Stimulated activated CD8-positive, alpha-beta memory T cell treated with anti-CD3 and anti-CD28 coated beads, Interleukin-15, amount 100 ng/mL, for 24 hours (primary cell): ENCODE measurements around the gene CCN5.

Experiments used
- DNase-seq: peaks from one replicate; pipeline ENCODE4 v3.0.0-alpha.2; 2020; ENCODE audit warnings: low read depth

CCN5 gene

DNA sequence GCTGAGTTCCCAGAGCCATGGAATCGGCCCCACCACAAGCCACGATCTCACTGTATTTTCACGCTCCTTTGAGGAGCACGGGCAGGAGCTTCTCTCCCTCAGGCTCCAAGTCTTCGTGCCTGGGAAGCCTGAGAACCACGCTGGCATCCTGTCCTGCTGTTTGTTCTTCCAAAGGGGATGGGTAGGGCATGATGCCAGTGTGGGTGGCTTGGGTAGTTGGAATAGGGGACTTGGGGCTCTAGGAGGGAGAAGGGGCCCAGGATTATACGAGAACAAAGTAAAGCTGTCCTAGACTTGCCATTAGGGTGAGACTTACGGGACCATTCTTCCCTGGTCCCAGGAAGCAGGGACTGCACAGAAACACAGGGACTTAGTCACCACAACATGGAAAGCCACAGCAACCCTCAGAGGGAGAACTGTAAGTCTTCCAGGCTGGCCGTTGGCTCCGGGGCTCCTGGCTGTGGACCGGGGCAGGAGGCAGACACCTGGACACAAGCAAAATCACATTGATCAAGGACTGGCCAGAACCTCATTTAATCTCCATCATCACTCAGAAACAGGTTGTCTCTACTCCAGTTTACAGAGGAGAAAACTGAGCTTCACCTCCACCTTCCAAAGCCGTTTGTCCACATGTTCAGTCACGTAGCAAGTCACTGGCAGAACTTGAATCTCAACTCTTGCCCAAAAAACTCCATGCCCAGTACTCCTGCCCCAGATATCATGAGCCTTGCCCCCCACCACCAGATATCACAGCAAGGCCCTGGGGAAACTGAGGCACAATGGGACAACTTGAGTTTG lies 1.3 kb downstream of the CCN5 start:
- no peak for DNase-seq

DNA sequence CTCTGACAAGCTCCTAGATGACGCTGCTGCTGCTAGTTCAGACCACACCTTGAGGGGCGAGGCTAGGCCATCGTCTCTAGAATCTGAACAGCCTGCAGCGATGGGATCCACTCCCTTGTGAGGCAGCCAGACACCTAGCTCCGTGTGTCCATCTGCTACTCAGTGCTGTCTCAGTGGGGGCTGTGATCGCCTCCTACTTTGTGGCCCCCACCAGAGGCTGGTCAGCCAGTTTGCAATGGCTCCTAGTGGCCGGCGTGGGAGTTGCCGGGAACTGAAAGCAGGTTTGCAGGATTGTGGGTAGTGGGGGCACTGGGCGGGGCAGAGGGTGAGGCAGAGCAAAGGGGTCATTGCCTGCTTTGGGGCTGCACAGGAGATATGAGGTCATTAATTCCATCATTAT lies 2.8 kb downstream of the CCN5 start:
- DNase-seq: no peak

DNA sequence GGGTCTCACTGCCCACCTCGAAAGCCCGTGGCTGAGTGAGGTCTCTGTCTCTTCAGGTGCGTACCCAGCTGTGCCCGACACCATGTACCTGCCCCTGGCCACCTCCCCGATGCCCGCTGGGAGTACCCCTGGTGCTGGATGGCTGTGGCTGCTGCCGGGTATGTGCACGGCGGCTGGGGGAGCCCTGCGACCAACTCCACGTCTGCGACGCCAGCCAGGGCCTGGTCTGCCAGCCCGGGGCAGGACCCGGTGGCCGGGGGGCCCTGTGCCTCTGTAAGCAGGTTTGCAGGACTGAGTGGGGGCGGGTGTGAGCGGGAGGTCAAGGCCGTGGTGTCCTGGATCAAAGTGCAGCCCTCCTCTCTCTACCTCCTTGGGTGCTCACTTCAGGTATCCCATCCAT lies 4.7 kb downstream of the CCN5 start:
- no peak for DNase-seq

DNA sequence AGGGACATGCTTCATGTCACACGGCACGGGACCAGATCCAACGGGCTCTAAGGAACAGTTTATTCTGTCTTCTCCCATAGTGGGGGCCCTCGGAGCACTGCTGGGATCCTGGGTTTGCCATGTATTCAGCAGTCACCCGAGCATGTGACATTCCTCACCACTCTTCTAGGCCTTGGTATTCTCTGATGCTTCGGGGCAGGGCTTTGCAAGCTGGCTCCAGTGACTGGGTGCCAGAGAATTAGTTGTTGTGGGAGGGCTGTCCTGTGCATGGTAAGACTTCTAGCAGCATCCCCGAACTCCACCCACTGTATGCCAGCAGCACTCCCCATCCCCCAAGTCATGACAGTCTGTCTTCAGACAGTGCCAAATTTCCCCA lies 5.4 kb downstream of the CCN5 start:
- DNase-seq: no peak

DNA sequence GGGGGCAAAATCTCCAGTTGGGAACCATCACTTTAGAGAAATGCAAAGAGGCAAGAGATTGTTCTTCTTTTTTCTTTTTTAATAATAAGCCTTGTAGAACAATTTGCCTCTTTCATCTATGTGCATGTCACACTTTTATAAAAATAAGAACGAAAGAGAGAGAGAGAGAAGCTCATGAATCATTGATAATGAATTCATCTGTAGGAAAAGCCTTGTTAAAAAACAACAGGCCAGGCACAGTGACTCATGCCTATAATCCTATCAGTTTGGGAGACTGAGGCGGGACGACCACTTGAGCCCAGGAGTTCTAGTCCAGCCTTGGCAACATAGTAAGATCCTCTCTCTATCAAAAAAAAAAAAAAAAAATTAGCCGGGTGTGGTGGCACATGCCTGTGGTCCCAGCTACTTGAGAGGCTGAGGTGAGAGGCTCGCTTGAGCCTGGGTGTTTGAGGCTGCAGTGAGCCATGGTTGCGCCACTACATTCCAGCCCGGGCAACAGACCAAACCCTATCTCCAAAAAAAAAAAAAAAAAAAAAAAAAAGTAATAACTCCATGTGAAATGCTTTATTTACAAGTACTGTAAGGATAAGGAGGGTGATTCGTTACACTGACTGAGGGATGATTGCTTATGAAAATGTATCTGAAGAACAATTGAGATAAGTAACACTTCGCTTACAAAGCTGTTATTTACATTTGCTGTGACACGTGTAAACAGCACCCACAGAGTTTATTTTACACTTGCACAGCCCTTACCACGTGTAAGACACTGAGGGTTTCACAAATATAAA lies 6.0 kb downstream of the CCN5 start:
- no peak for DNase-seq

DNA sequence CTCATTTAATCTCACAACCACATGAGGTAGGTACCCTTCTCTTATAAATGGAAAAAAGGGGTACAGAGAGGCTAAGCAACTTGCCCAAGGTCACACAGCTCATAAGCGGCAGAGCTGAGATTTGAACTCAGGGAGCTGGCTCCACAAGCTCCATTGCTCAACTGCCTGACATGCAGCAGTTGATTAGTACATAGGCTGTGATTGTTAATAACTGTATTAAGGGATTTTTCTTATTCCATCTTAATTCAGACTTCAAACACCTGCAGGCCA lies 6.6 kb downstream of the CCN5 start:
- no peak for DNase-seq

DNA sequence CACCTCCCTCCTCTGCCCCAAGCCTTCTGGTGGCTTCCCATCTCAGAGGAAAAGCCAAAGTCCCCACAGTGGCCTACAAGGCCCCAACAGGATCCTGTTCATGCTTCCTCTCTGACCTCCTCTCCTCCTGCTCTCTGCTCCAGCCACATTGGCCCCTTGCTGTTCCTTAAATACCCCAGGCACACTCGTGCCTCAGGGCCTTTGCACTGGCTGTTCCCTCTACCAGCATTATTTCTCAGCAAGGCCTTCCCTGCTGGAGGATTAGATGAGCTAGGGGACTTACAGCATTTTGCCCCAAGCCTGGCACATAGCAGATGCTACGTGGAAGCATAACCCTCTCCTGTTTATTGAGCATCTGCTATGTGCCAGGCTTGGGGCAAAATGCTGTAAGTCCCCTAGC lies 7.8 kb downstream of the CCN5 start:
- DNase-seq: no peak

DNA sequence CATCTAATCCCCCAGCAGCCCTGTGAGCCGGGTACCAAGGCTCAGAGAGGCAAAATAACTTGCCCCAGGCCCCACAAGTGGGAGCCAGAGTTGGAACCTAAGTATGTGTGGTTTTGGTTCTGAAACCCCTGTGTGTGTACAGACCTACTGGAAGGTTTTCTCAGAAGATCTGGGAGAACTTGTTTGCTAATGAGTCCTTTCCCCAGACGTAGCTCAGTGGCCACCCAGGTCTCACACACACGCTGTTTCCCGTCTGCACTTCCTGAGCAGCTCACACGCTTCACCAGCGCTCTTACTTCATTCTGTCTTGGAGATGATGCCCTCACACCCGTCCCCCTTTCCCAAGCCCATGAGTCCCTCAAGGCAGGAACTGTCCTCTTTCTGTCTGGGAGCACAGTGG lies 8.2 kb downstream of the CCN5 start:
- no peak for DNase-seq

DNA sequence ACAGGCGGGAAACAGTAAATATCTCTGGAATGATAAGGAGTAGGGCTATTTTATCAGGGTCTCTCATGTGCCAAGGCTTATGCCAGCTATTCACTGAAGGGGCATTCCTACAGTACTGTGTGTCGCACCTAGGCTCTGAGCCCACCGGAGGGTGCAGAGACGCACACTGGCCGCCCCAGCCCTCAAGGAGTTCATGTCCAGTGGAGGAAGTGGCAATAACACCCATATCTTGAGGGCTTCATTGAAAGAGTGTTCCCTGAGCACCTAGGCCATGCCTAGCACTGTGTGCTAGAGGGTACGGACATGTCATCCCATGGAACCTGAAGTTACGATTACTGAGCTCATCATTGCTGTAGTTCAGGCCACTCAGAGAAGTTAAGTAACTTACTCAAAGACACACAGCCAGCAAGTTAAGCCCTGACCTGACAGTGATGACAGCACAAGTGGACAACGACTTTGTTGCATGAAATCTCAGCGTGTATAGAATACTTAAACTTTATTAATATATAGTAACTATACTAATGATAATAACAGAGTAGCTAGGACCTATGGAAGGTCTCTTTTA lies 8.7 kb downstream of the CCN5 start:
- no peak for DNase-seq

DNA sequence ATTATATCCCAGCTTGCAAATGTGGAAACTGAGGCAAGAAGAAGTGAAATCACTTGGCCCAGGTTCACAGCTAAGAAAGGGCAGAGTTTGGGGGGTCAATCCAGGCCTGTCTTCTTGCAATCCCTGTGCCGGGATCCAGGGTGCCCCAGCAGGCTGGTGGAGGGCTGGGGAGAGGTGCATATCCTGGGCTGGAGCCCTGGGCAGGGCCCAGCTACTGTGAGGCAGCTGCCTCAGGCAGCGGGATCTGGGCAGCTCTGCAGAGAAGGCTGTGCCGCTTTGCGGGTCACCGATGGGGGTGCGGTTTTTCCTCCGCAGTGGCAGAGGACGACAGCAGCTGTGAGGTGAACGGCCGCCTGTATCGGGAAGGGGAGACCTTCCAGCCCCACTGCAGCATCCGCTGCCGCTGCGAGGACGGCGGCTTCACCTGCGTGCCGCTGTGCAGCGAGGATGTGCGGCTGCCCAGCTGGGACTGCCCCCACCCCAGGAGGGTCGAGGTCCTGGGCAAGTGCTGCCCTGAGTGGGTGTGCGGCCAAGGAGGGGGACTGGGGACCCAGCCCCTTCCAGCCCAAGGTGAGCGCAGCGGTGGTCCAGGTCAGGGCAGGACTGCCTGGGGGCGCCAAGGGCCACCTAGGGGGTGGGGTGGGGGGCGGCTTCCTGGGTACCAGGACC lies 9.4 kb downstream of the CCN5 start:
- no peak for DNase-seq

DNA sequence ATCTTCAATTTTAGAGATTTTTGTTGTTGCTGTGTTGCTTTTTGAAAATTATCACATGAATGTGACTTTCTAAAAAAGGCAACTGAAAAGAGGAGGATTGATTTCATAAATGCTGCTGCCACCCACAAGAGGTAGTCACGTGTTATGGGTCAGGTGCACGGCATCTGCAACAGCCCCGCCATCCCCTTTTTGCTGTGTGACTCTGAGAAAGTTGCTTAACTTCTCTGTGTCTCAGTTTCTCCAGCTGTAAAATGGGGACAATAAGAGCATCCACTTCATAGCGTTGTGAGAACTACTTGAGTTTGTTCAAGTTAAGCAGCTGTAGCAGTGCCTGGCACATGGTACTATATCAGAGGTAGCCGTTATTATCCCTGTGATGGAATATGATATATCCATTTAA lies 10.7 kb downstream of the CCN5 start:
- no peak for DNase-seq

DNA sequence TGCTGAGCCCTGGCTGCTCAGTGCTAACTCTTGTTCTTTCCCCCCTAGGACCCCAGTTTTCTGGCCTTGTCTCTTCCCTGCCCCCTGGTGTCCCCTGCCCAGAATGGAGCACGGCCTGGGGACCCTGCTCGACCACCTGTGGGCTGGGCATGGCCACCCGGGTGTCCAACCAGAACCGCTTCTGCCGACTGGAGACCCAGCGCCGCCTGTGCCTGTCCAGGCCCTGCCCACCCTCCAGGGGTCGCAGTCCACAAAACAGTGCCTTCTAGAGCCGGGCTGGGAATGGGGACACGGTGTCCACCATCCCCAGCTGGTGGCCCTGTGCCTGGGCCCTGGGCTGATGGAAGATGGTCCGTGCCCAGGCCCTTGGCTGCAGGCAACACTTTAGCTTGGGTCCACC lies 11.9 kb downstream of the CCN5 start:
- DNase-seq: no peak

DNA sequence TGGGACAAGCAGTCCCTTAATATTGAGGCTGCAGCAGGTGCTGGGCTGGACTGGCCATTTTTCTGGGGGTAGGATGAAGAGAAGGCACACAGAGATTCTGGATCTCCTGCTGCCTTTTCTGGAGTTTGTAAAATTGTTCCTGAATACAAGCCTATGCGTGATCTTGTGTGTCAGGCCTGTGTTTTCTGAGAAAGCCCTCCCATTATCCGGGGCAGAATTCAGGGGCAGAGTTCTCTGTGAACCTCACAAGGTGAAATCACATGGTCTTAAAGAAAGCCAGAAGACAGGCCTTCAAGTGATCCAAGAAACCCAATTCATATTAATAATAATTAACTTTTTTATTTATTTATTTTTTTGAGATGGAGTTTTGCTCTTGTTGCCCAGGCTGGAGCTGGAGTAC lies 12.5 kb downstream of the CCN5 start:
- no peak for DNase-seq

DNA sequence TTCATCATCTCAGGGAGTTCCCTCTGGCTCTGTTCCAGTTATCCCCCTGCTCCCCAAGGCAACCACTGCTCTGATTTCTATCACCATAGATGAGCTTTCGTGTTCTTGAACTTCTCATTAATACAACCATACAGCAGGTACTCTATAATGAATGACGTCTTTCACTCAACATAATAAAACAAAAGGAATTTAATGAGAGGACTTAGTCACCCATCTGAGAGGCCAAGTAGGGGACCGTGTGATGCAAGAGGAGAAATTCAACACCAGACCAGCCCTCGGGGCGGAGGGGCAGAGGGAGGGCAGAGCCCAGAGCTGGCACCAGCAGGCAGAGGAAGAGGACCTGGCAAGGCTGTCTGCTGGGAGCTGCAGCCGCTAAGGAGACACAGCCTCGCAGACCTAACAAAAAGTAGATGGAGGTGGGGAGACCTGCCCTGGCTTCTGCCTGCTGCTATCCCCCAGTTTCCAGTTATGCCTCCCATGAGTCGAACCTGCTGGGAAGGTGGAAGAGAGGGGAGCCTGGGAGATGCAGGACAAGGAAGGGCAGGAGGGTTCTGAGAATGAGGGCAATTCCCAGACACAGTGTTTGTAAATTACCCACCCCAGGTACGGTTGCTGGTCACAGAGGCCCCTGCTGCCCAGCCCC lies 13.8 kb downstream of the CCN5 start:
- no peak for DNase-seq

DNA sequence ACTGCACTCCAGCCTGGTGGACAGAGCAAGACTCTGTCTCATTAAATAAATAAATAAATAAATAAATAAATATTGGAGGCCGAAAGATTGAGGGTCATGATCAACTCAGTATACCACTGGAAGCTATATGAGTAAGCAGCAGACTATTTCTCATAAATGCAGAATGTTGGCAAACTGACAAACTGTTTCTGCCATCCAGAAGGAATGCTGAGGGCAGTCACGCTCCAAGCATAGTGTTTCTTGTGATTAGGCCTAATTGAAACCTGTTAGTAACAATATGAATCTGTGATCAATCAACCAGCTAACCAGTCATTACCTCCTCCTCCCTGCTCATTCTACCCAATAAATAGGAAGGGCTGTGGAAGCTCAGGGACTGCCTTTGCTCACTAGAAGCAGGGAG lies 15.3 kb downstream of the CCN5 start:
- DNase-seq: no peak

DNA sequence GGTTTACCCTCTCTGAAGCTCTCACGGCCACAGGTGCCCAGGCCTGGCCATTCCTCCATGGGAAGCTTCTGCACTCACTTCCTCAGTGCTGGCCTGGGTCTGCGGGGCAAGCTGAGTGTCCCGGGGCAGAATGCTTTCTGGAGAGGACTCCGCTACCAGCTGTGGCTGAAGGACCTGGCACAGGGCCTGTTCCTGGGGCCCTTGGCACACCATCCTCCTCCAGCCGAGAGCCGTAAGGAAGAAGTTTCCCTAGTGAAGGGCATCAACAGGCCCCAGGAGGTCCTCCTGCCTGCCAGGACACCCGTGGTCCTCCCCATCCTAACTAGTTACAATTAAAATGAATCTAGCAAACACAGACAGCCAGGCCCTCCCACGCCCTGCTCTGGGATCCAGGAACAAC lies 16.5 kb downstream of the CCN5 start:
- DNase-seq: no peak

DNA sequence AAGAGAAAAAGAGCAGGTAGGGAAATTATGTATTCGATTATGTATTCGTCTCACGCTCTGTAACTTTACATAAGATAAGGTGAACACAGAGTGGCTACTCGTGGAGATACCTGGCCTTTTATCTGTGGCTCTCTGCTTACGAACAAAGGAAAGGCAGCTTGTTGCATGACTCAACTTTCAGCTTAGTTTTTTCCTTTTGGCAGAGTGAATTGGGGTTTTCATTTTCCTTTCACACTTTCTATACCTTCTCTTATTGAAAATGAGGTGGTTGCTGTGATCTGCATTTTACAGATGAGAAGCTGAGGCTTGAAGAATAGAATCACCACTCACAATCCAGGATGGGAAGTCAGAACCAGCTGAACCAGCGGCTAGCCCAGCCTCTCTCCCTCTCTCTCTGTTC lies 17.2 kb downstream of the CCN5 start:
- no peak for DNase-seq

DNA sequence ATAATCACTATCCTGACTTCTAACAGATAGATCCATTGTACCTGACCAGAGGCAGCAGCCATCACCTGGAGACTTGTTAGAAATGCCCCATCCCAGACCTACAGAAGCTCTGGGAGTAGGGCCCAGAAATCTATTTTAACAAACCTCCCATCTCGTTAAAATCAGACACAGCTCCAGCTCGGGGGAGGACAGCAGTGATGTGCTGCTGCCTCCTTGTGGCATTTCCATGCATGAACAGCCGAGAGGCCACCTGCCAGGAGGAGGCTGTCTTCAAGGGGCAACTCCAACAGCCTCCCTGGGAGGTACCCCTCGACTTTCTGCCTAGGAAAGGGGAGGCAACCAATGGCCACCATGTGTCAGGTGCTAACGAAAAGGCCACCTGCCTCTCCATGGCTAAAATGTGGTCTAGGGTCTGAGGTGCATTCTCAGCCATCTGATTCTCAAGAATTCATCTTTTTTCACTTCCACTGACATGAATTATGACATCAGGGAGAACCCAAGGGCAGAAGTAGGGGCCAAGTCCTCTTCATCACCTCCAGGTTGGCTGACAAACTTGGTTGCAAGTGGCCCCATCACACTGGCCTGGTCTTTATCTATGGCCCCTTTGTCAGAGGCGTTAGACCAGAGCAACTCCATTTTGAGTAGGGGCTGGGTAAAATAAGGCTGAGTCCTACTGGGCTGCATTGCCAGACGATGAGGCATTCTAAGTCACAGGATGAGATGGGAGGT lies 18.3 kb downstream of the CCN5 start:
- DNase-seq: peak; percentile 13

DNA sequence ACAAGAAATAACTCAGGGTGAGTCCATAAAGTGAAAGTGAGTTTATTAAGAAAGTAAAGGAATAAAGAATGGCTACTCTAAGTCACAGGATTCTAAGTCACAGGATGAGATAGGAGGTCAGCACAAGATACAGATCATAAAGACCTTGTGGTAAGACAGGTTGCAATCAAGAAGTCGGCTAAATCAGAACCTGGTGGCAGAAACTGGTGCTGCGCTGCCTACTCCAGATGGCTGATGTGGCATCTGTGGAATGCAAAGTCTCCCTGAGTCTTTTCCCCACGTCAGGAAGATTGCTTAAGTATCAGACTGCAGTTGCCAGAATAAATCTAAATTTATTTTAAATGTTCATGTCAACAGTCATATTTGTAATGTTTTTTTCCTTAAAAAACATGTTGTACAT lies 19.8 kb downstream of the CCN5 start:
- no peak for DNase-seq

DNA sequence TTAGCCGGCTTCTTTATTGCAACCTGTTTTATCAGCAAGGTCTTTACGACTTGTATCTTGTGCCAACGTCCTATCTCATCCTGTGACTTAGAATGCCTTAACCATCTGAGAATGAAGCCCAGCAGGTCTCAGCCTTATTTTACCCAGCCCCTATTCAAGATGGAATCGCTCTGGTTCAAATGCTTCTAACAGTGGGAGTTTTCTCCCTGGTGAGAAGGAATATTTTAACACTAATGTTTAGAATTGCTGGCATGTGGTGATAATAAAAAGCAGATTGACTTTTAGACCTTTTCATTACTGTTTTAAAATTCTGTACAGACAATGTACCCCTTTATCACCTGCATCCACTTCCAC lies 20.6 kb downstream of the CCN5 start:
- no peak for DNase-seq

DNA sequence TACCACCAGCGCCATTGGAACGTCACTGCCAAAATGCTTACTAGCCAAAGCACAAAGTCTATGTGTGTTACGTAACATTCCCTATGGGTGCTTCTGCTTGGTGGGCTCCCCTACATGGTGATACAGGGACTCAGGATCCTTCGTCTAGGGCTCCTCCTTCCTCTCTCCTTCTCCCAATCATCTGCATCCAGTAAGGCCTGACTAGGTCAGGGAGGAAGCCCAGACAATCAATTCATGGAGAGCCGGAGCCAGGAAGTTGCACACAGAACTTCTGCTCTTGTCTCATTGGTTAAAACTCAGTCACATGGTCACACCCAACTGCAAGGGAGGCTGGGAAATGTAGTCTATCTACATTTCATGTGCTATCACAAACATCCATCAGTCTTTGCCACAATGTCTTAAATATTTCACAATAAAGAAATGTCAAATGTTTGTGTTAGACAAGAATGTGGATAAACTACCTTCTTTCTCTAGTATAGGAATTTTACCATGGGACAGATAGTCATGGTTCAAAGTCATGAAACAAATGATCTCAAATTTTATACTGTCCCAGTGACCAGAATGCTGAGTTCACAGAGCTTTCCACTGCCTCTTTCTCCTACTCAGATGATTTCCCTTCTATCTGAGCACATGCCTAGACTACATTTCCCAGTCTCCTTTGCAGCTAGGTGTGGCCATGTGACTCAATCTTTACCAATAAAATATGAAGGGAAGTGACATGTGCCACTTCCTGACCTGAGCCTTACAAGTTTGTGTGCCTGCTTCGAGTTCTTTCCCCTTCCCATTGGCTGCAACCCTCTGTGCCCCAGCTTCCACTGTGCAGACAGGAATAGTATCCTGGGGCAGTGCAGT lies 21.2 kb downstream of the CCN5 start:
- DNase-seq: no peak
